ACC112 (cell line): ENCODE results near the gene PSMD12.
"Not testable (repeated sequence)": the region's sequence is repeated elsewhere in the genome, so short reads cannot be mapped to it uniquely, and the experiment has no call there.

Source experiments
- H2AFZ ChIP-seq: fragments of 200-600 bp; sonication (generic); one replicate; pipeline ENCODE4 v1.6.0; 2017; ENCODE audit warnings: antibody characterized with exemption, low read length; ENCODE audit not compliant: unreplicated experiment
- H3K27ac ChIP-seq: fragments of 200-600 bp; sonication (generic); 2 replicates; pipeline ENCODE4 v1.5.1; 2014; ENCODE audit warnings: low read depth, mild to moderate bottlenecking, antibody characterized with exemption, low read length, moderate library complexity
- H3K27me3 ChIP-seq: fragments of 200-600 bp; sonication (generic); 2 replicates; pipeline ENCODE4 v1.6.1; 2014; ENCODE audit warnings: mild to moderate bottlenecking, antibody characterized with exemption, low read length, moderate library complexity, mixed read lengths; ENCODE audit not compliant: insufficient read depth
- H3K36me3 ChIP-seq: fragments of 200-600 bp; sonication (generic); 2 replicates; pipeline ENCODE4 v1.6.1; 2016; ENCODE audit warnings: mild to moderate bottlenecking, antibody characterized with exemption, low read length, moderate library complexity, mixed read lengths; ENCODE audit not compliant: insufficient read depth
- H3K4me1 ChIP-seq: fragments of 200-600 bp; sonication (generic); one replicate; pipeline ENCODE4 v1.6.1; 2016; ENCODE audit warnings: low read length, mixed read lengths; ENCODE audit not compliant: insufficient read depth, unreplicated experiment, control insufficient read depth
- H3K4me3 ChIP-seq: fragments of 200-600 bp; sonication (generic); 2 replicates; pipeline ENCODE4 v1.5.1; 2014; ENCODE audit warnings: mild to moderate bottlenecking, low read depth, low read length
- H3K79me2 ChIP-seq: fragments of 200-600 bp; sonication (generic); one replicate; pipeline ENCODE4 v1.6.0; 2016; ENCODE audit warnings: low read length; ENCODE audit not compliant: control insufficient read depth, unreplicated experiment, insufficient read depth

The PSMD12 gene

GRCh38 chr17:67353929-67354574 lies 12.3 kb downstream of the PSMD12 start:
- Histone ChIP-seq H3K27me3 (no peaks in the 10 kb centered on the region), H3K4me3 (no peak overlapping the region), H3K4me1 (peaks cover 5% of the 10 kb centered on the region), H3K27ac (no peak overlapping the region), H2AFZ (no peak overlapping the region), H3K79me2 (peaks cover 40% of the 10 kb centered on the region), H3K36me3 (peaks cover 38% of the 10 kb centered on the region)

- H3K4me3 ChIP-seq: no peak overlapping the region
These were observed 13.2 kb downstream of the PSMD12 start for GRCh38 chr17:67353161-67353560.

GRCh38 chr17:67349420-67349819 lies 17.0 kb downstream of the PSMD12 start:
- Histone ChIP-seq H3K36me3 (peaks cover 40% of the 10 kb centered on the region), H3K27me3 (no peaks in the 10 kb centered on the region), H2AFZ (no peak overlapping the region), H3K4me3 (no peak overlapping the region), H3K79me2 (peaks cover 15% of the 10 kb centered on the region), H3K27ac (no peak overlapping the region), H3K4me1 (no peaks in the 10 kb centered on the region)

More at GRCh38 chr17:67353161-67353560, 13.2 kb downstream of the PSMD12 start:
- H2AFZ ChIP-seq: no peak overlapping the region
- H3K27me3 ChIP-seq: no peaks in the 10 kb centered on the region
- no peak overlapping the region for H3K27ac ChIP-seq
- H3K36me3 ChIP-seq: peaks cover 39% of the 10 kb centered on the region
- no peaks in the 10 kb centered on the region for H3K4me1 ChIP-seq
- peaks cover 33% of the 10 kb centered on the region for H3K79me2 ChIP-seq

- Histone ChIP-seq H2AFZ (no peak overlapping the region), H3K4me1 (no peaks in the 10 kb centered on the region), H3K4me3 (no peak overlapping the region), H3K27me3 (no peaks in the 10 kb centered on the region), H3K36me3 (peaks cover 31% of the 10 kb centered on the region), H3K79me2 (peaks cover 3% of the 10 kb centered on the region), H3K27ac (no peak overlapping the region)
These were observed 18.6 kb downstream of the PSMD12 start for GRCh38 chr17:67347826-67348225.

- Histone ChIP-seq H3K4me3 (no peak overlapping the region), H3K36me3 (peaks cover 40% of the 10 kb centered on the region), H2AFZ (no peak overlapping the region), H3K27me3 (no peaks in the 10 kb centered on the region), H3K27ac (no peak overlapping the region), H3K4me1 (peaks cover 18% of the 10 kb centered on the region), H3K79me2 (peaks cover 3% of the 10 kb centered on the region)
These were observed 23.1 kb downstream of the PSMD12 start for GRCh38 chr17:67343237-67343636.

GRCh38 chr17:67338353-67338752 lies 28.0 kb downstream of the PSMD12 start:
- H3K4me3 ChIP-seq, H2AFZ ChIP-seq, H3K27me3 ChIP-seq, H3K79me2 ChIP-seq: not testable (repeated sequence)
- H3K36me3 ChIP-seq: peaks cover 27% of the 10 kb centered on the region
- H3K27ac ChIP-seq: peak overlapping the region; percentile 75
- H3K4me1 ChIP-seq: peaks cover 18% of the 10 kb centered on the region

GRCh38 chr17:67336859-67337258 lies 29.5 kb downstream of the PSMD12 start:
- Histone ChIP-seq H3K36me3 (peaks cover 20% of the 10 kb centered on the region), H3K27me3 (no peaks in the 10 kb centered on the region), H3K4me3 (no peak overlapping the region), H3K79me2 (no peaks in the 10 kb centered on the region), H3K27ac (no peak overlapping the region), H3K4me1 (peaks cover 18% of the 10 kb centered on the region), H2AFZ (no peak overlapping the region)

- Histone ChIP-seq H3K27me3 (no peaks in the 10 kb centered on the region), H2AFZ (no peak overlapping the region), H3K4me1 (peaks cover 18% of the 10 kb centered on the region), H3K36me3 (peaks cover 10% of the 10 kb centered on the region; the same call in 1 of the 2 replicates), H3K4me3 (no peak overlapping the region), H3K79me2 (no peaks in the 10 kb centered on the region), H3K27ac (no peak overlapping the region)
These were observed 31.0 kb downstream of the PSMD12 start for GRCh38 chr17:67335245-67335835.

- H3K4me3 ChIP-seq, H3K27me3 ChIP-seq, H3K36me3 ChIP-seq, H3K4me1 ChIP-seq, H3K79me2 ChIP-seq, H2AFZ ChIP-seq, H3K27ac ChIP-seq: not testable (repeated sequence)
These were observed 34.2 kb downstream of the PSMD12 start for GRCh38 chr17:67332162-67332508.

- not testable (repeated sequence) for H3K4me1 ChIP-seq, H3K4me3 ChIP-seq, H3K79me2 ChIP-seq, H3K27ac ChIP-seq, H3K27me3 ChIP-seq, H2AFZ ChIP-seq, H3K36me3 ChIP-seq
These were observed 34.8 kb downstream of the PSMD12 start for GRCh38 chr17:67331381-67332161.

GRCh38 chr17:67328026-67328425 lies 38.4 kb downstream of the PSMD12 start:
- Histone ChIP-seq H3K4me1 (no peaks in the 10 kb centered on the region), H2AFZ (no peak overlapping the region), H3K79me2 (no peaks in the 10 kb centered on the region), H3K27ac (no peak overlapping the region), H3K4me3 (no peak overlapping the region), H3K27me3 (no peaks in the 10 kb centered on the region), H3K36me3 (no peaks in the 10 kb centered on the region)
